PFSK-1 (cell line): ENCODE results near the gene ADAR.

ENCODE experiments used
- FOXP2 ChIP-seq: optimal IDR thresholded peaks from 2 replicates; pipeline ENCODE3; 2011; ENCODE audit warnings: borderline replicate concordance, control low read depth, inconsistent platforms; ENCODE audit not compliant: insufficient read depth; ENCODE audit errors: extremely low read length, extremely low read depth
- POLR2AphosphoS5 ChIP-seq: IDR thresholded peaks from 2 replicates; pipeline ENCODE4 v1.6.1; 2012; ENCODE audit warnings: low read depth, mild to moderate bottlenecking, control low read depth, low read length, moderate library complexity
- SIN3A ChIP-seq: IDR thresholded peaks from 2 replicates; pipeline ENCODE4 v1.6.1; 2012; ENCODE audit warnings: mild to moderate bottlenecking, low read length, moderate library complexity, borderline replicate concordance; ENCODE audit not compliant: insufficient read depth
- TAF1 ChIP-seq: IDR thresholded peaks from 2 replicates; pipeline ENCODE4 v1.6.1; 2012; ENCODE audit warnings: low read length, control low read depth, borderline replicate concordance; ENCODE audit not compliant: insufficient read depth
- TF ChIP-seq, protein P1 (sequence below), 2 experiments: IDR thresholded peaks; 2 replicates each; pipeline versions ENCODE4 v1.6.1 to v1.8.0; 2011 to 2012; ENCODE audit warnings: low read depth in 2 of 2, low read length in 2 of 2, control low read depth in 1 of 2, inconsistent platforms in 1 of 2, mild to moderate bottlenecking in 1 of 2, moderate library complexity in 1 of 2; ENCODE audit not compliant: insufficient read depth in 1 of 2

The ADAR gene

DNA sequence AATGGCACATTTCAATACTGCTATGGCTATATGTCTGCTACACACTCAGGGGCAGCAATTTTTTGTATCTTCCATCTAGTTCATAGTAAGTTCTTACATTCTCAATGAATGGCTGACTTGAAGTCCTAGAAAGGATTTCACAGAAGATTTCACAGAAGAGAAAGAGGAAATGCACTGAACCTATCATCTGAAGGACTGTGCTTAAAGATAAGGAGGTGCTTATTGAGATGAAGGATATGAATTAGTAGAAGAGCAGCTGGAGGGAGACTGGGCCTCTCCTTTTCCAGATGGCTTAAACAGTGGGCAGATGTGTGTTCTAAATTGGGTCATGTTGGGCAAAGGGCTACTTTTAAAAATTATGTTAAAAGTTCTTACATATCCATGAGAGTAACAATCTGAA lies 14.6 kb downstream of the ADAR start:
- no peak for TF ChIP-seq TAF1
- no peak for TF ChIP-seq SIN3A
- TF ChIP-seq, protein P1, sequence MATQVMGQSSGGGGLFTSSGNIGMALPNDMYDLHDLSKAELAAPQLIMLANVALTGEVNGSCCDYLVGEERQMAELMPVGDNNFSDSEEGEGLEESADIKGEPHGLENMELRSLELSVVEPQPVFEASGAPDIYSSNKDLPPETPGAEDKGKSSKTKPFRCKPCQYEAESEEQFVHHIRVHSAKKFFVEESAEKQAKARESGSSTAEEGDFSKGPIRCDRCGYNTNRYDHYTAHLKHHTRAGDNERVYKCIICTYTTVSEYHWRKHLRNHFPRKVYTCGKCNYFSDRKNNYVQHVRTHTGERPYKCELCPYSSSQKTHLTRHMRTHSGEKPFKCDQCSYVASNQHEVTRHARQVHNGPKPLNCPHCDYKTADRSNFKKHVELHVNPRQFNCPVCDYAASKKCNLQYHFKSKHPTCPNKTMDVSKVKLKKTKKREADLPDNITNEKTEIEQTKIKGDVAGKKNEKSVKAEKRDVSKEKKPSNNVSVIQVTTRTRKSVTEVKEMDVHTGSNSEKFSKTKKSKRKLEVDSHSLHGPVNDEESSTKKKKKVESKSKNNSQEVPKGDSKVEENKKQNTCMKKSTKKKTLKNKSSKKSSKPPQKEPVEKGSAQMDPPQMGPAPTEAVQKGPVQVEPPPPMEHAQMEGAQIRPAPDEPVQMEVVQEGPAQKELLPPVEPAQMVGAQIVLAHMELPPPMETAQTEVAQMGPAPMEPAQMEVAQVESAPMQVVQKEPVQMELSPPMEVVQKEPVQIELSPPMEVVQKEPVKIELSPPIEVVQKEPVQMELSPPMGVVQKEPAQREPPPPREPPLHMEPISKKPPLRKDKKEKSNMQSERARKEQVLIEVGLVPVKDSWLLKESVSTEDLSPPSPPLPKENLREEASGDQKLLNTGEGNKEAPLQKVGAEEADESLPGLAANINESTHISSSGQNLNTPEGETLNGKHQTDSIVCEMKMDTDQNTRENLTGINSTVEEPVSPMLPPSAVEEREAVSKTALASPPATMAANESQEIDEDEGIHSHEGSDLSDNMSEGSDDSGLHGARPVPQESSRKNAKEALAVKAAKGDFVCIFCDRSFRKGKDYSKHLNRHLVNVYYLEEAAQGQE (IDR thresholded peaks at IDR 0.05; ENCODE audit: insufficient read depth in 1 of 2, low read depth in 2 of 2, low read length in 2 of 2), result no peak
- TF ChIP-seq POLR2AphosphoS5, result no peak
- TF ChIP-seq FOXP2, result no peak

DNA sequence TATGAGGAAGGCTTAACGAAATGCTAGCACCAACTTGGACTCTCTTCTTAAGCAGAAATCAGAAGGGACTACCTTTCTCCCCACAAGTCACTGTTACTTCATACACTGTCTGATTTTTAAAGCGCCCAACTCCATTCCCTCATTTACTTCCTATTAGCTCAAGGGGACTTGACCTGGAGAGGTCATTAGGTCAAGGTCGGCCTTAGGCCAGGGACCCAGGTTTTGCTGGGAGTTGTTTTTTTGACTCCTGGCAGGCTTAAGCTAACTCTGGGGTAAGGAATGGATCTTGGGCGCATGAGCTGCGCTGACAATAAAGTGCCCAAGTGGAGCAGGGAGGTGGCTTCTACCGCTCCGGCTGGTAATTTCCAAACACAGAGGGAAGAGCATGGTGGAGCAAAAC lies 16.8 kb downstream of the ADAR start:
- no peak for TF ChIP-seq TAF1
- TF ChIP-seq FOXP2, result no peak
- no peak for TF ChIP-seq POLR2AphosphoS5
- TF ChIP-seq SIN3A, result no peak
- TF ChIP-seq, protein P1 (IDR thresholded peaks at IDR 0.05; ENCODE audit: insufficient read depth in 1 of 2, low read depth in 2 of 2, low read length in 2 of 2), result no peak

DNA sequence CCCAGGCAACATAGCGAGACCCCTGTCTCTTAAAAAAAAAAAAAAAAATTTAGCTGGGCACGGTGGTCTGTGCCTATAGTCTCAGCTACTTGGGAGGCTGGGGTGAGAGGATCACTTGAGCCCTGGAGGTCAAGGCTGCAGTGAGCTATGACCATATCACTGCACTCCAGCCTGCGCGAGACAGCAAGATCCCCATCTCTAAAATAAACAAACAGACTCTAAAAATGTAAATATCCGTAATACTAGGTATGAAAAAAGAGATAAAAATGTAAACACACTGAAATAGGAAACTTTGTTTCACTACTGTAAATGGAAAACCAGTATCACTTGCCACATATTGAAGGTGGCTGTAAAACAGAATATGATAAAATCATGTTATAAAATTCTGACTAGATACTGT lies 17.2 kb downstream of the ADAR start:
- TF ChIP-seq TAF1 (no peak), POLR2AphosphoS5 (no peak), SIN3A (no peak), FOXP2 (no peak)
- TF ChIP-seq, protein P1 (IDR thresholded peaks at IDR 0.05; ENCODE audit: insufficient read depth in 1 of 2, low read depth in 2 of 2, low read length in 2 of 2), result no peak

DNA sequence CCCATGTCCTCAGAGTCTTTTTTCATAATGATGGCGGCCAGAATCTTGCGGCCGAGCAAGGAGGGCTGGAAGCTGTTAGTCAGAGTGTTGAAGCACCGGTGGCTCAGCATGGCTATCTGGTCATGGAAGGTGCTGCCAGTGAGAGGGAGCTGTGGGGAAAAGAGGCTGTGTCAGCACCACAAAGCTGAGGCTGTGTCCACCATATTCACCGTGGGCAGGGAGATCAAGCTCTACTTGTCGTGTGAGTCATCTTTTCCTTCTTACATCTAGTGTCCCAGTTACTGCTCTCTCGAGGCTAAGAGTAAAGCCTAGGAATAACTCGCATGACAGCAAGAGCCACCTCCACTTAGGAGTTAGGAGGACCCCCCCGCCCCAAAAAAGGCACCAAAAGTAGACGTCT lies 18.2 kb downstream of the ADAR start:
- TF ChIP-seq TAF1, result no peak
- TF ChIP-seq, protein P1 (IDR thresholded peaks at IDR 0.05; ENCODE audit: insufficient read depth in 1 of 2, low read depth in 2 of 2, low read length in 2 of 2), result no peak
- no peak for TF ChIP-seq SIN3A
- TF ChIP-seq POLR2AphosphoS5, result no peak

DNA sequence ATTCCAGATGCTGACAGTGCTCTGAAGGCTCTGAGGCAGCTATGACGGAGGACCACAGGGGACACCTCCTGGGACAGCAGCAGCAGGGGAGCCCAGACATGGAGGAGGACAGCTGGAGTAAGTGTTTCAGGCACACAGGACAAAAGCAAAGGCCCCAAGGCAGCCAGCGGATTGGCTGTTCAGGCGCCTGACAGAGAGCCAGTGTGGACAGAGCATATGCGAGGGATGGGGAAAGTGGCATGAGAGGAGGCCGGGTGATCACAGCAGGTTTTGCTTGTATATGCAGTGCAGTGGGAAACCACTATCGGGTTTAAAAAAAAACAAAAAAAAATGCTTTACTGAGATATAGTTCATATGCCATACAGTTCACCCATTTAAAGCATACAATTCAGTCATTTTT lies 21.3 kb downstream of the ADAR start:
- TF ChIP-seq SIN3A (no peak), TAF1 (no peak), FOXP2 (no peak), POLR2AphosphoS5 (no peak)
- TF ChIP-seq, protein P1 (IDR thresholded peaks at IDR 0.05; ENCODE audit: insufficient read depth in 1 of 2, low read depth in 2 of 2, low read length in 2 of 2), result no peak
